T-helper 1 cell (primary cell): ENCODE measurements around the gene DKK3.

ENCODE experiments used
- DNase-seq, 5 donors: peaks; one replicate each; pipeline ENCODE4 v3.0.0-alpha.2; 2012 to 2020

Gene DKK3

GRCh38 chr11:11937957-11938356 lies 70.5 kb downstream of the DKK3 start:
- no peak for DNase-seq

- DNase-seq, result no peak
Observed at GRCh38 chr11:11937433-11937832, 71.0 kb downstream of the DKK3 start.

- no peak for DNase-seq
Observed at GRCh38 chr11:11935536-11935935, 72.9 kb downstream of the DKK3 start.

GRCh38 chr11:11931461-11932055 lies 76.9 kb downstream of the DKK3 start:
- DNase-seq, result peak in 1 of 5 donors; percentile 18

GRCh38 chr11:11929920-11930319 lies 78.5 kb downstream of the DKK3 start:
- no peak for DNase-seq

GRCh38 chr11:11923828-11924227 lies 84.6 kb downstream of the DKK3 start:
- DNase-seq, result no peak

GRCh38 chr11:11916981-11917399 lies 91.4 kb downstream of the DKK3 start:
- DNase-seq, result no peak

- no peak for DNase-seq
Observed at GRCh38 chr11:11915625-11916024, 92.8 kb downstream of the DKK3 start.

- no peak for DNase-seq
Observed at GRCh38 chr11:11913395-11913794, 95.0 kb downstream of the DKK3 start.
